HEK293 (cell line): ENCODE data around the gene ETV6.

Source experiments
- CTCF ChIP-seq: fragments of 450-650 bp; formaldehyde crosslinking; IDR thresholded peaks from 2 replicates; pipeline ENCODE4 v1.5.1; 2016; ENCODE audit warnings: missing biosample characterization, missing genetic modification characterization
- KLF16 ChIP-seq: fragments of 450-650 bp; formaldehyde crosslinking; IDR thresholded peaks from 2 replicates; pipeline ENCODE4 v1.5.1; 2017; ENCODE audit warnings: missing biosample characterization, missing genetic modification characterization
- PRDM4 ChIP-seq: fragments of 450-650 bp; formaldehyde crosslinking; IDR thresholded peaks from 2 replicates; pipeline ENCODE4 v1.5.1; 2017; ENCODE audit warnings: missing biosample characterization, missing genetic modification characterization
- REST ChIP-seq: fragments of 450-650 bp; formaldehyde crosslinking; IDR thresholded peaks from 2 replicates; pipeline ENCODE4 v1.5.1; 2016; ENCODE audit warnings: missing biosample characterization, missing genetic modification characterization
- SETDB1 ChIP-seq: IDR thresholded peaks from one replicate; pipeline ENCODE4 v1.6.1; 2017; ENCODE audit warnings: mild to moderate bottlenecking, low read length, moderate library complexity, mixed read lengths; ENCODE audit not compliant: insufficient read length
- ZBTB1 ChIP-seq: fragments of 450-650 bp; formaldehyde crosslinking; IDR thresholded peaks from 2 replicates; pipeline ENCODE4 v1.5.1; 2016; ENCODE audit warnings: missing biosample characterization, missing genetic modification characterization
- ZNF140 ChIP-seq: fragments of 450-650 bp; formaldehyde crosslinking; IDR thresholded peaks from 2 replicates; pipeline ENCODE4 v1.5.1; 2016; ENCODE audit warnings: missing biosample characterization, missing genetic modification characterization
- ZNF19 ChIP-seq: fragments of 450-650 bp; formaldehyde crosslinking; IDR thresholded peaks from 2 replicates; pipeline ENCODE4; 2016; ENCODE audit warnings: missing biosample characterization, missing genetic modification characterization, low read depth
- ZNF221 ChIP-seq: fragments of 450-650 bp; formaldehyde crosslinking; IDR thresholded peaks from 2 replicates; pipeline ENCODE4 v1.5.1; 2017; ENCODE audit warnings: missing biosample characterization, missing genetic modification characterization, borderline replicate concordance
- ZNF26 ChIP-seq: fragments of 450-650 bp; formaldehyde crosslinking; IDR thresholded peaks from 2 replicates; pipeline ENCODE4 v1.5.1; 2016; ENCODE audit warnings: missing biosample characterization, missing genetic modification characterization
- ZNF274 ChIP-seq, 2 experiments: fragments of 200-500 bp in 1 of 2; fragments of 450-650 bp in 1 of 2; sonication (Bioruptor generic) in 1 of 2; formaldehyde crosslinking in 1 of 2; IDR thresholded peaks; 2 replicates each; pipeline versions ENCODE4 v1.5.1 to v1.6.1; 2014 to 2016; ENCODE audit warnings: borderline replicate concordance in 1 of 2, inconsistent platforms in 1 of 2, low read length in 1 of 2, missing biosample characterization in 1 of 2, missing genetic modification characterization in 1 of 2
- ZNF513 ChIP-seq: fragments of 450-650 bp; IDR thresholded peaks from 2 replicates; pipeline ENCODE4 v1.5.1; 2018; ENCODE audit warnings: missing biosample characterization, missing genetic modification characterization
- ZNF660 ChIP-seq: fragments of 450-650 bp; IDR thresholded peaks from 2 replicates; pipeline ENCODE4 v1.5.1; 2018; ENCODE audit warnings: missing biosample characterization, mild to moderate bottlenecking, missing genetic modification characterization
- ZNF76 ChIP-seq: fragments of 450-650 bp; formaldehyde crosslinking; IDR thresholded peaks from 2 replicates; pipeline ENCODE4; 2016; ENCODE audit warnings: low read depth, missing biosample characterization, missing genetic modification characterization, borderline replicate concordance

- TF ChIP-seq CTCF (tag by site-specific recombination) = no peak
- TF ChIP-seq ZNF221 (tag by site-specific recombination) = no peak
- no peak for TF ChIP-seq ZNF26 (tag by site-specific recombination)
- TF ChIP-seq ZNF660 = no peak
- no peak for TF ChIP-seq KLF16 (tag by site-specific recombination)
- no peak for TF ChIP-seq REST (tag by site-specific recombination)
- TF ChIP-seq ZNF140 (tag by site-specific recombination) = no peak
- no peak for TF ChIP-seq ZNF19 (tag by site-specific recombination)
- TF ChIP-seq SETDB1 = peak; percentile 56
- TF ChIP-seq PRDM4 (tag by site-specific recombination) = no peak
- no peak for TF ChIP-seq ZNF274 (IDR thresholded peaks at IDR 0.05; ENCODE audit: low read length)
- no peak for TF ChIP-seq ZNF274 (tag by site-specific recombination; IDR thresholded peaks at IDR 0.05; ENCODE audit: borderline replicate concordance)
- TF ChIP-seq ZNF513 (tag by site-specific recombination) = no peak
- no peak for TF ChIP-seq ZBTB1 (tag by site-specific recombination)
- TF ChIP-seq ZNF76 (tag by site-specific recombination) = no peak
Measured at GRCh38 chr12:11865824-11866223, 216.3 kb downstream of the ETV6 start.
